GM23338 (cell line): ENCODE measurements around the gene AHDC1. TPM values are rescaled to one million over a fixed set of nuclear protein-coding genes. Genes with fewer than 3 reads are reported as not detected.

ENCODE experiments used
- ATAC-seq: fragments of 200-7000 bp; cut with Tn5 transposase; 3 replicates; pipeline ENCODE4 v1.9.1; 2020
- DNase-seq: peaks from one replicate; pipeline ENCODE4 v3.0.0-alpha.2; 2015; ENCODE audit warnings: low spot score
- H2AFZ ChIP-seq: fragments of 200-600 bp; sonication (generic); 2 replicates; pipeline ENCODE4 v1.8.0; 2016; ENCODE audit warnings: antibody characterized with exemption, mild to moderate bottlenecking, moderate library complexity
- H3F3A ChIP-seq: fragments of 200-600 bp; sonication (generic); replicated peaks from 2 replicates; pipeline ENCODE4 v1.8.0; 2017; ENCODE audit warnings: antibody characterized with exemption, mixed run types, low read depth
- H3K27ac ChIP-seq: fragments of 200-600 bp; sonication (generic); 2 replicates; pipeline ENCODE4 v1.6.1; 2016; ENCODE audit warnings: low read depth
- H3K27me3 ChIP-seq: fragments of 200-600 bp; sonication (generic); 2 replicates; pipeline ENCODE4 v1.8.0; 2016; ENCODE audit warnings: mild to moderate bottlenecking, mixed run types, moderate library complexity; ENCODE audit not compliant: insufficient read depth
- H3K36me3 ChIP-seq: fragments of 200-600 bp; sonication (generic); 2 replicates; pipeline ENCODE4 v1.8.0; 2016; ENCODE audit warnings: mild to moderate bottlenecking; ENCODE audit not compliant: insufficient read depth
- H3K4me1 ChIP-seq: fragments of 200-600 bp; sonication (generic); 2 replicates; pipeline ENCODE4 v1.8.0; 2016; ENCODE audit warnings: mild to moderate bottlenecking, moderate library complexity; ENCODE audit not compliant: insufficient read depth
- H3K4me2 ChIP-seq: fragments of 200-600 bp; sonication (generic); 2 replicates; pipeline ENCODE4 v1.7.1; 2017; ENCODE audit warnings: mixed run types
- H3K4me3 ChIP-seq: fragments of 200-600 bp; sonication (generic); 2 replicates; pipeline ENCODE4 v1.6.1; 2016; ENCODE audit warnings: mixed run types
- H3K79me2 ChIP-seq: fragments of 200-600 bp; sonication (generic); replicated peaks from 2 replicates; pipeline ENCODE4 v1.8.0; 2017; ENCODE audit warnings: mild to moderate bottlenecking; ENCODE audit not compliant: insufficient read depth
- H3K9me2 ChIP-seq: fragments of 200-600 bp; sonication (generic); 2 replicates; pipeline ENCODE4 v1.8.0; 2017; ENCODE audit not compliant: insufficient read depth
- H4K20me1 ChIP-seq: fragments of 200-600 bp; sonication (generic); replicated peaks from 2 replicates; pipeline ENCODE4 v1.8.0; 2017; ENCODE audit warnings: mild to moderate bottlenecking; ENCODE audit not compliant: insufficient read depth
- H3K27ac Mint-ChIP-seq: 2 replicates; pipeline ENCODE4 v1.8.0; 2020; ENCODE audit warnings: inconsistent platforms, mild to moderate bottlenecking, moderate library complexity, mixed read lengths
- H3K27me3 Mint-ChIP-seq: 3 replicates; pipeline ENCODE4 v1.8.0; 2022; ENCODE audit warnings: low read depth, mild to moderate bottlenecking, moderate library complexity, mixed read lengths, inconsistent platforms; ENCODE audit not compliant: insufficient read depth, poor library complexity
- H3K36me3 Mint-ChIP-seq: 3 replicates; pipeline ENCODE4 v1.8.0; 2021; ENCODE audit warnings: low read depth, mild to moderate bottlenecking, inconsistent platforms, moderate library complexity, mixed read lengths
- H3K4me1 Mint-ChIP-seq: 3 replicates; pipeline ENCODE4 v1.8.0; 2020; ENCODE audit warnings: mild to moderate bottlenecking, inconsistent platforms, mixed read lengths
- H3K4me3 Mint-ChIP-seq: 3 replicates; pipeline ENCODE4 v1.8.0; 2021; ENCODE audit warnings: moderate library complexity, mild to moderate bottlenecking, inconsistent platforms, mixed read lengths
- H3K9me3 Mint-ChIP-seq: 3 replicates; pipeline ENCODE4 v1.8.0; 2020; ENCODE audit warnings: moderate library complexity, mild to moderate bottlenecking, inconsistent platforms, mixed read lengths
- POLR2AphosphoS5 ChIP-seq: IDR thresholded peaks from 2 replicates; pipeline ENCODE4 v1.6.1; 2016; ENCODE audit warnings: antibody characterized with exemption, low read depth
- STAT1 ChIP-seq: IDR thresholded peaks from one replicate; pipeline ENCODE4 v1.6.1; 2016; ENCODE audit warnings: antibody characterized with exemption; ENCODE audit not compliant: unreplicated experiment
- ZNF114 ChIP-seq: fragments of 250-450 bp; sonication (Bioruptor Pico); IDR thresholded peaks from 2 replicates; pipeline ENCODE4 v1.5.0; 2020; ENCODE audit warnings: mild to moderate bottlenecking, moderate library complexity
- ZNF331 ChIP-seq: fragments of 250-450 bp; sonication (Bioruptor Pico); IDR thresholded peaks from 2 replicates; pipeline ENCODE4 v1.5.0; 2020; ENCODE audit warnings: low read depth, mild to moderate bottlenecking, moderate library complexity
- polyA plus RNA-seq: library from polyadenylated mRNA; unstranded; fragments of >200 nt; fragmentation: Nextera tagmentation; extraction: Ambion mirVana; gene quantifications from 2 replicates; pipeline ENCODE4 v1.2.1, GENCODE V29; 2016
- total RNA-seq: library from RNA; depleted of rRNA; stranded (reverse); fragments of >200 nt; shearing (Covaris generic); gene quantifications from 2 replicates; pipeline ENCODE4 v1.2.3, GENCODE V29; 2014
- TF ChIP-seq, protein P1 (sequence below), 2 experiments: fragments of 200-600 bp in 1 of 2; sonication (generic) in 1 of 2; conservative IDR thresholded peaks; 2 replicates each; pipeline versions ENCODE4 v1.5.1 to v1.6.1; 2016 to 2017; ENCODE audit warnings: antibody characterized with exemption in 2 of 2, low read depth in 2 of 2, mild to moderate bottlenecking in 2 of 2, moderate library complexity in 1 of 2
- TF ChIP-seq, protein P2 (sequence below): IDR thresholded peaks from 2 replicates; pipeline ENCODE4 v1.6.1; 2016; ENCODE audit warnings: antibody characterized with exemption

Gene AHDC1
- total and polyA plus RNA-seq, 2 experiments from 2014 or later, result 8.3 to 22.2 TPM

DNA sequence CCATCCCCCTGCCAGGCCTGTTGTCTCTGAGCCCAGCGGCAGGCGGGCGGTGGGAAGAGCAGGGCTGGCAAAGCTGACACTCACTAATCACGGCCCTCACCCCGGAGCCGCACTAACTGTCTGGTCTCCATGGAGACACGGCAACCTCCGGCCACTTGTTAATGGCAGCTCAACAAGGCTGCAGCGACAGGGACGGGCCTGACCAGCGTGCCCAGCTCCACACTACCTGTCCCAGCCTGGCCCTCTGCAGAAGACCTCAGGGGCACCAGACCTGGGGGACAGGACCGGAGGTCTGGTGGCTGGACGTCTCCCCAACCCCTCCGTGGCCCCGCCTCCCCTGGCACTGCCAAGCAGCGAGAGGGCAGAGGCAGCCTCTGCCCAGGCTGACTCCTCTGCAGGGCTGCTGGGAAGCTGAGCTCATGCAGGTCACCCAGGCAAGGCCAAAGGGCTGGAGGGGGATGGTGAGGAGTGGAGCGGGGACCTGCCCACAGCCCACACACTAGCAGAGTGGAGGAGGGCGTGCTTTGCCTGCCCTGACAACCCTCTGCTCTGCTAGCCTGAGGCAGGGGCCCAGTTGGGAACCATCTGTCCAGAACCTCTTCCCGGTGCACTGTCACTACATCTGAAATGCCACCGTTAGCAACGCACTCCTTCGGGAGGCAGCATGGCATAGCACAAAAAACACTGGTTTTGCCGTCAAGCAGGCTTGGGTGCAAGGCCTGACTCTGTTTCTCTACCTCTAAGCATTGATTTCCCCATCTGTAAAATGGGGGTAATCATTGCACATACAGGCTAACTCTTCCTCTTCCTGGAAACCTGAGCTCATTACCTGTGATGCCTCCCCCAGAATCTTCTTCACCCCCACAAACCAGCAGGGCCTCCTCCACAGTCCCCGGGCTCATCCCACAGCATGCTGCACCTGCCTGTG is 84.3 kb downstream of the AHDC1 start (continued):
- TF ChIP-seq, protein P1, sequence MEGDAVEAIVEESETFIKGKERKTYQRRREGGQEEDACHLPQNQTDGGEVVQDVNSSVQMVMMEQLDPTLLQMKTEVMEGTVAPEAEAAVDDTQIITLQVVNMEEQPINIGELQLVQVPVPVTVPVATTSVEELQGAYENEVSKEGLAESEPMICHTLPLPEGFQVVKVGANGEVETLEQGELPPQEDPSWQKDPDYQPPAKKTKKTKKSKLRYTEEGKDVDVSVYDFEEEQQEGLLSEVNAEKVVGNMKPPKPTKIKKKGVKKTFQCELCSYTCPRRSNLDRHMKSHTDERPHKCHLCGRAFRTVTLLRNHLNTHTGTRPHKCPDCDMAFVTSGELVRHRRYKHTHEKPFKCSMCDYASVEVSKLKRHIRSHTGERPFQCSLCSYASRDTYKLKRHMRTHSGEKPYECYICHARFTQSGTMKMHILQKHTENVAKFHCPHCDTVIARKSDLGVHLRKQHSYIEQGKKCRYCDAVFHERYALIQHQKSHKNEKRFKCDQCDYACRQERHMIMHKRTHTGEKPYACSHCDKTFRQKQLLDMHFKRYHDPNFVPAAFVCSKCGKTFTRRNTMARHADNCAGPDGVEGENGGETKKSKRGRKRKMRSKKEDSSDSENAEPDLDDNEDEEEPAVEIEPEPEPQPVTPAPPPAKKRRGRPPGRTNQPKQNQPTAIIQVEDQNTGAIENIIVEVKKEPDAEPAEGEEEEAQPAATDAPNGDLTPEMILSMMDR (conservative IDR thresholded peaks at IDR 0.05; ENCODE audit: low read depth in 2 of 2), result no peak
- TF ChIP-seq, protein P2, sequence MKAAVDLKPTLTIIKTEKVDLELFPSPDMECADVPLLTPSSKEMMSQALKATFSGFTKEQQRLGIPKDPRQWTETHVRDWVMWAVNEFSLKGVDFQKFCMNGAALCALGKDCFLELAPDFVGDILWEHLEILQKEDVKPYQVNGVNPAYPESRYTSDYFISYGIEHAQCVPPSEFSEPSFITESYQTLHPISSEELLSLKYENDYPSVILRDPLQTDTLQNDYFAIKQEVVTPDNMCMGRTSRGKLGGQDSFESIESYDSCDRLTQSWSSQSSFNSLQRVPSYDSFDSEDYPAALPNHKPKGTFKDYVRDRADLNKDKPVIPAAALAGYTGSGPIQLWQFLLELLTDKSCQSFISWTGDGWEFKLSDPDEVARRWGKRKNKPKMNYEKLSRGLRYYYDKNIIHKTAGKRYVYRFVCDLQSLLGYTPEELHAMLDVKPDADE, result no peak
- TF ChIP-seq ZNF331 (CRISPR knock-in tag) (no peak), ZNF114 (CRISPR knock-in tag) (no peak), STAT1 (no peak)

DNA sequence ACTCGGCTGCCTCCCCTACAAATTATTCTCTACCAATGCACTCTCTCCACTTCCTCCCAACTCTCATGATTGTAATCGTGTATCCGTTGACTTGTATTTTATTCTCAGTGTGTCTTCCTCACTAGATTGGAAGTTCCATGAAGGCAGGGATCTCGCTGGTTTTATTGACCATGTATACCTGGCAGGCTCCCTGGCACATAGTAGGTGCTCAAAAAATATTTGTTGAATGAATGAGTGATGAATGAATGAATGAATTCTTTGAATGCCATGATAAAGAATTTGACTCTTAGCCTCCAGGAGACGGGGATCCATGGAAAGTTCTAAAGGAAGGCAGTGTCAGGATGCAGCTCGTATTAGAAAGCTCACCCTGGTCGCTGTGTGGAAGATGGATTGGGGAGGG is 85.1 kb downstream of the AHDC1 start:
- DNase-seq (no peak), ATAC-seq (no peak)
- no peaks in the 10 kb centered on the region for H3K9me2 ChIP-seq
- no peak overlapping the region for H2AFZ ChIP-seq
- no peaks in the 10 kb centered on the region for H3K27me3 ChIP-seq
- no peaks in the 10 kb centered on the region for H3K79me2 ChIP-seq
- Mint-ChIP-seq H3K27ac (no peak overlapping the region), H3K4me3 (no peak overlapping the region; the same call in 2 of the 3 replicates), H3K4me1 (peaks cover 50% of the 10 kb centered on the region), H3K36me3 (no peaks in the 10 kb centered on the region), H3K9me3 (no peaks in the 10 kb centered on the region), H3K27me3 (peaks cover 10% of the 10 kb centered on the region)
- no peak overlapping the region; the same call in 1 of the 2 replicates for H3K4me2 ChIP-seq
- TF ChIP-seq POLR2AphosphoS5 (no peak), ZNF114 (CRISPR knock-in tag) (no peak), ZNF331 (CRISPR knock-in tag) (no peak)
- TF ChIP-seq, protein P2, result no peak
- H3K36me3 ChIP-seq, result no peaks in the 10 kb centered on the region
- H4K20me1 ChIP-seq, result no peaks in the 10 kb centered on the region
- no peak overlapping the region for H3K4me3 ChIP-seq
- H3K4me1 ChIP-seq, result peaks cover 21% of the 10 kb centered on the region
- peaks cover 4% of the 10 kb centered on the region; the same call in 1 of the 2 replicates for H3F3A ChIP-seq
- no peak overlapping the region for H3K27ac ChIP-seq
